HepG2 (cell line): ENCODE measurements around the gene LHX3. TPM values are rescaled to one million over a fixed set of nuclear protein-coding genes. Genes with fewer than 3 reads are reported as not detected.
A peak's percentile ranks its signal among the peaks of the same experiment; 100 is the strongest.

ENCODE experiments used
- BHLHE40 ChIP-seq: IDR thresholded peaks from 2 replicates; pipeline ENCODE4 v1.6.1; 2011; ENCODE audit warnings: low read length, improper control_type of control experiment
- BRD4 ChIP-seq: sonication (generic); formaldehyde crosslinking; IDR thresholded peaks from 2 replicates; pipeline ENCODE4 v1.4.0; 2020; ENCODE audit warnings: missing genetic modification reagents
- DMAP1 ChIP-seq: IDR thresholded peaks from 2 replicates; pipeline ENCODE4 v1.6.1; 2016
- ELF3 ChIP-seq: IDR thresholded peaks from 2 replicates; pipeline ENCODE4 v1.6.1; 2016; ENCODE audit warnings: missing genetic modification reagents, missing compliant biosample characterization
- FOXC1 ChIP-seq: sonication (generic); formaldehyde crosslinking; IDR thresholded peaks from 2 replicates; pipeline ENCODE4 v1.8.0; 2022; ENCODE audit warnings: mild to moderate bottlenecking, missing genetic modification reagents, borderline replicate concordance
- FOXJ3 ChIP-seq: sonication (generic); formaldehyde crosslinking; IDR thresholded peaks from 2 replicates; pipeline ENCODE4 v1.4.0; 2020; ENCODE audit warnings: missing genetic modification reagents, mild to moderate bottlenecking, borderline replicate concordance
- HNRNPLL ChIP-seq: fragments of 200-400 bp; formaldehyde crosslinking; IDR thresholded peaks from 2 replicates; pipeline ENCODE4 v1.6.1; 2017; ENCODE audit warnings: mild to moderate bottlenecking, low read depth, low read length; ENCODE audit not compliant: poor library complexity, severe bottlenecking
- ISL2 ChIP-seq: sonication (generic); formaldehyde crosslinking; IDR thresholded peaks from 2 replicates; pipeline ENCODE4 v1.5.0; 2020; ENCODE audit warnings: missing genetic modification reagents
- KLF16 ChIP-seq, 2 experiments: sonication (generic) in 1 of 2; formaldehyde crosslinking in 1 of 2; IDR thresholded peaks; 2 replicates each; pipeline versions ENCODE4 v1.6.1 to v1.8.0; 2016 to 2023; ENCODE audit warnings: missing genetic modification reagents in 2 of 2, missing compliant biosample characterization in 1 of 2
- MAFF ChIP-seq: IDR thresholded peaks from 2 replicates; pipeline ENCODE4 v1.6.1; 2011; ENCODE audit warnings: low read depth, low read length, improper control_type of control experiment
- RAD21 ChIP-seq: fragments of 450-650 bp; formaldehyde crosslinking; IDR thresholded peaks from 2 replicates; pipeline ENCODE4 v1.5.0; 2020; ENCODE audit warnings: mild to moderate bottlenecking
- RBFOX2 ChIP-seq: fragments of 200-400 bp; formaldehyde crosslinking; IDR thresholded peaks from 2 replicates; pipeline ENCODE4 v1.6.1; 2017; ENCODE audit warnings: low read depth, mild to moderate bottlenecking, low read length
- ZNF232 ChIP-seq: sonication (generic); formaldehyde crosslinking; IDR thresholded peaks from 2 replicates; pipeline ENCODE4 v1.4.0; 2020; ENCODE audit warnings: missing genetic modification reagents, borderline replicate concordance
- ZNF761 ChIP-seq: sonication (generic); formaldehyde crosslinking; conservative IDR thresholded peaks from 2 replicates; pipeline ENCODE4 v1.4.0; 2020; ENCODE audit warnings: mild to moderate bottlenecking, missing genetic modification reagents
- ZNF777 ChIP-seq: sonication (generic); formaldehyde crosslinking; IDR thresholded peaks from 2 replicates; pipeline ENCODE4 v1.4.0; 2020; ENCODE audit warnings: missing genetic modification reagents
- ZSCAN21 ChIP-seq: sonication (generic); formaldehyde crosslinking; IDR thresholded peaks from 2 replicates; pipeline ENCODE4 v1.8.0; 2022; ENCODE audit warnings: mild to moderate bottlenecking, missing genetic modification reagents, moderate library complexity, borderline replicate concordance
- ZSCAN29 ChIP-seq: sonication (generic); formaldehyde crosslinking; conservative IDR thresholded peaks from 2 replicates; pipeline ENCODE4 v1.4.0; 2020; ENCODE audit warnings: mild to moderate bottlenecking, missing genetic modification reagents
- polyA plus RNA-seq, 8 experiments: library from polyadenylated mRNA; depleted of rRNA in 3 of 8; stranded (reverse) in 7 of 8; unstranded in 1 of 8; fragments of >200 nt; fragmentation: Illumina TruSeq in 4 of 8; extraction: Trizol in 4 of 8; gene quantifications; 2 replicates each; pipeline versions ENCODE4 v1.2.1 to v1.2.3, GENCODE V29; 2011 to 2016; ENCODE audit warnings: low read depth in 4 of 8, missing spikeins in 1 of 8, mixed read lengths in 1 of 8; ENCODE audit not compliant: insufficient read depth in 1 of 8
- total RNA-seq, 5 experiments: library from RNA; depleted of rRNA; stranded (reverse); fragments of >200 nt; fragmentation: Illumina TruSeq; extraction: Trizol; gene quantifications; 2 replicates each; pipeline ENCODE4 v1.2.3, GENCODE V29; 2016; ENCODE audit warnings: low read depth in 1 of 5
- TF ChIP-seq, protein P1 (sequence below): sonication (generic); formaldehyde crosslinking; conservative IDR thresholded peaks from 2 replicates; pipeline ENCODE4 v1.4.0; 2020; ENCODE audit warnings: mild to moderate bottlenecking, missing genetic modification reagents, moderate library complexity
- TF ChIP-seq, protein P2 (sequence below): IDR thresholded peaks from 2 replicates; pipeline ENCODE4 v1.6.1; 2018; ENCODE audit warnings: missing genetic modification reagents
- TF ChIP-seq, protein P3 (sequence below): IDR thresholded peaks from 2 replicates; pipeline ENCODE4 v1.6.1; 2016
- TF ChIP-seq, protein P4 (sequence below): sonication (generic); formaldehyde crosslinking; IDR thresholded peaks from 2 replicates; pipeline ENCODE4 v1.4.0; 2020; ENCODE audit warnings: mild to moderate bottlenecking, missing genetic modification reagents
- TF ChIP-seq, protein P5 (sequence below): sonication (generic); formaldehyde crosslinking; IDR thresholded peaks from 2 replicates; pipeline ENCODE4 v1.5.0; 2020; ENCODE audit warnings: mild to moderate bottlenecking, missing genetic modification reagents

The LHX3 gene
- total and polyA plus RNA-seq, 2 of the 13 experiments (the other 11 are each of a cell fraction or from before 2014, with no cell fraction given), result not detected

DNA sequence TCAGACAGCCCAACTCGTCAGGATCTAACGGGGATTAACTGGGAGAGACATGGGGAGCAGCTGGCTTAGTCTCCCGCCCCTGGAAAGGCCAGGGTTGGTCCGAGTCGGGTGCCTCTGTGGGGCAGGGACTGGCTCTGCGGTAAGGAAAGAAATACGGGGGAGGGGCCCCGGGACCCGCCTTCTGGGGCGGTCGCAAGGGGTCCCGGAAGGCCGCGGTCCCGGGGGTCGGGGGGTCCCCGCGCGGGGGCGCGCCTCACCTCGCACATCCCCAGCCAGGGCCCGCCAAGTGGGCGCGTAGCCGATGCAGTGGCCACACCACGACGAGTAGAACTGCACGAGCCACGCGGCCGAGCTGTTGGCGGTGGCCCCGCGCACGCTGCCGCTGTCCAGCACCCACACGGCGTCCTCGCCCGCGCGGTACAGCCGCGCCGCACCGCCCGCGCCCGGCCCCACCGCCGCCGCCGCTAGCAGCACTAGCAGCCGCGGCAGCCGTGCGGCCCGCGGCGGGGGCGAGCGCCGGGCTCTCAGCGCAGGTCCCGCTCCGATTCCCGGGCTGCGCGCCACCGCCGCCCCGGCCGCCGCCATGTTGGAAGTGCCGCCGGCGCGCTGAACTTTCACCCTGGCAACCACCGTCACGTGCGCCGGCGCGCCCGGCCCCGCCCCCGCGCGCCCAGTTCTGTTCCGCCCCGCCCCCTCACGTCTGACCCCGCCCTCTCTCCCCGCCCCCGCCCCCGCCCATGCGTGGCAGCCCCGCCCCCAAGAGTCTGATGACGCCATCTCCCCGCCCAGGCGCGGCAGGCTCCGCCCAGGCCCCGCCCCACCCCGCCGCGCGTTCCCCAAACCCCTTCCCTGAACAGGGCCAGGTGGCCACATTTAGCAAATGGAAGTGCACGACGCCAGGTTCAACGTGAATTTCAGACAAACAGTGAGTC lies 40.6 kb upstream of the LHX3 start, which contains the start of gene QSOX2 (continued):
- TF ChIP-seq FOXJ3 (CRISPR knock-in tag) (no peak), ZNF761 (no peak), ZNF777 (CRISPR knock-in tag) (0 out of 2 replicates have a peak, but pooled peaks have one; percentile 41), ZSCAN21 (CRISPR knock-in tag) (peak; percentile 84), ZNF232 (0 out of 2 replicates have a peak, but pooled peaks have one; percentile 60), FOXC1 (CRISPR knock-in tag) (no peak), ISL2 (CRISPR knock-in tag) (0 out of 2 replicates have a peak, but pooled peaks have one; percentile 23), KLF16 (CRISPR knock-in tag; IDR thresholded peaks at IDR 0.05) (0 out of 4 replicates have a peak, but pooled peaks of 1 of the 2 experiments have one; percentile 27), ELF3 (CRISPR knock-in tag) (peak; percentile 24; the same call in 1 of the 2 replicates), ZSCAN29 (CRISPR knock-in tag) (no peak), RAD21 (peak; percentile 37; the same call in 1 of the 2 replicates), RBFOX2 (peak; percentile 72), HNRNPLL (no peak), DMAP1 (CRISPR knock-in tag) (peak; percentile 67), BRD4 (CRISPR knock-in tag) (no peak), BHLHE40 (peak; percentile 95), MAFF (no peak)
- TF ChIP-seq, protein P1, sequence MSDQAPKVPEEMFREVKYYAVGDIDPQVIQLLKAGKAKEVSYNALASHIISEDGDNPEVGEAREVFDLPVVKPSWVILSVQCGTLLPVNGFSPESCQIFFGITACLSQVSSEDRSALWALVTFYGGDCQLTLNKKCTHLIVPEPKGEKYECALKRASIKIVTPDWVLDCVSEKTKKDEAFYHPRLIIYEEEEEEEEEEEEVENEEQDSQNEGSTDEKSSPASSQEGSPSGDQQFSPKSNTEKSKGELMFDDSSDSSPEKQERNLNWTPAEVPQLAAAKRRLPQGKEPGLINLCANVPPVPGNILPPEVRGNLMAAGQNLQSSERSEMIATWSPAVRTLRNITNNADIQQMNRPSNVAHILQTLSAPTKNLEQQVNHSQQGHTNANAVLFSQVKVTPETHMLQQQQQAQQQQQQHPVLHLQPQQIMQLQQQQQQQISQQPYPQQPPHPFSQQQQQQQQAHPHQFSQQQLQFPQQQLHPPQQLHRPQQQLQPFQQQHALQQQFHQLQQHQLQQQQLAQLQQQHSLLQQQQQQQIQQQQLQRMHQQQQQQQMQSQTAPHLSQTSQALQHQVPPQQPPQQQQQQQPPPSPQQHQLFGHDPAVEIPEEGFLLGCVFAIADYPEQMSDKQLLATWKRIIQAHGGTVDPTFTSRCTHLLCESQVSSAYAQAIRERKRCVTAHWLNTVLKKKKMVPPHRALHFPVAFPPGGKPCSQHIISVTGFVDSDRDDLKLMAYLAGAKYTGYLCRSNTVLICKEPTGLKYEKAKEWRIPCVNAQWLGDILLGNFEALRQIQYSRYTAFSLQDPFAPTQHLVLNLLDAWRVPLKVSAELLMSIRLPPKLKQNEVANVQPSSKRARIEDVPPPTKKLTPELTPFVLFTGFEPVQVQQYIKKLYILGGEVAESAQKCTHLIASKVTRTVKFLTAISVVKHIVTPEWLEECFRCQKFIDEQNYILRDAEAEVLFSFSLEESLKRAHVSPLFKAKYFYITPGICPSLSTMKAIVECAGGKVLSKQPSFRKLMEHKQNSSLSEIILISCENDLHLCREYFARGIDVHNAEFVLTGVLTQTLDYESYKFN (CRISPR knock-in tag), result no peak
- TF ChIP-seq, protein P2, sequence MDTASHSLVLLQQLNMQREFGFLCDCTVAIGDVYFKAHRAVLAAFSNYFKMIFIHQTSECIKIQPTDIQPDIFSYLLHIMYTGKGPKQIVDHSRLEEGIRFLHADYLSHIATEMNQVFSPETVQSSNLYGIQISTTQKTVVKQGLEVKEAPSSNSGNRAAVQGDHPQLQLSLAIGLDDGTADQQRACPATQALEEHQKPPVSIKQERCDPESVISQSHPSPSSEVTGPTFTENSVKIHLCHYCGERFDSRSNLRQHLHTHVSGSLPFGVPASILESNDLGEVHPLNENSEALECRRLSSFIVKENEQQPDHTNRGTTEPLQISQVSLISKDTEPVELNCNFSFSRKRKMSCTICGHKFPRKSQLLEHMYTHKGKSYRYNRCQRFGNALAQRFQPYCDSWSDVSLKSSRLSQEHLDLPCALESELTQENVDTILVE (CRISPR knock-in tag), result 0 out of 2 replicates have a peak, but pooled peaks have one; percentile 31
- TF ChIP-seq, protein P3, sequence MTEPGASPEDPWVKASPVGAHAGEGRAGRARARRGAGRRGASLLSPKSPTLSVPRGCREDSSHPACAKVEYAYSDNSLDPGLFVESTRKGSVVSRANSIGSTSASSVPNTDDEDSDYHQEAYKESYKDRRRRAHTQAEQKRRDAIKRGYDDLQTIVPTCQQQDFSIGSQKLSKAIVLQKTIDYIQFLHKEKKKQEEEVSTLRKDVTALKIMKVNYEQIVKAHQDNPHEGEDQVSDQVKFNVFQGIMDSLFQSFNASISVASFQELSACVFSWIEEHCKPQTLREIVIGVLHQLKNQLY (CRISPR knock-in tag), result no peak
- TF ChIP-seq, protein P4, sequence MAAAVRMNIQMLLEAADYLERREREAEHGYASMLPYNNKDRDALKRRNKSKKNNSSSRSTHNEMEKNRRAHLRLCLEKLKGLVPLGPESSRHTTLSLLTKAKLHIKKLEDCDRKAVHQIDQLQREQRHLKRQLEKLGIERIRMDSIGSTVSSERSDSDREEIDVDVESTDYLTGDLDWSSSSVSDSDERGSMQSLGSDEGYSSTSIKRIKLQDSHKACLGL (CRISPR knock-in tag), result peak; percentile 47; the same call in 1 of the 2 replicates
- TF ChIP-seq, protein P5, sequence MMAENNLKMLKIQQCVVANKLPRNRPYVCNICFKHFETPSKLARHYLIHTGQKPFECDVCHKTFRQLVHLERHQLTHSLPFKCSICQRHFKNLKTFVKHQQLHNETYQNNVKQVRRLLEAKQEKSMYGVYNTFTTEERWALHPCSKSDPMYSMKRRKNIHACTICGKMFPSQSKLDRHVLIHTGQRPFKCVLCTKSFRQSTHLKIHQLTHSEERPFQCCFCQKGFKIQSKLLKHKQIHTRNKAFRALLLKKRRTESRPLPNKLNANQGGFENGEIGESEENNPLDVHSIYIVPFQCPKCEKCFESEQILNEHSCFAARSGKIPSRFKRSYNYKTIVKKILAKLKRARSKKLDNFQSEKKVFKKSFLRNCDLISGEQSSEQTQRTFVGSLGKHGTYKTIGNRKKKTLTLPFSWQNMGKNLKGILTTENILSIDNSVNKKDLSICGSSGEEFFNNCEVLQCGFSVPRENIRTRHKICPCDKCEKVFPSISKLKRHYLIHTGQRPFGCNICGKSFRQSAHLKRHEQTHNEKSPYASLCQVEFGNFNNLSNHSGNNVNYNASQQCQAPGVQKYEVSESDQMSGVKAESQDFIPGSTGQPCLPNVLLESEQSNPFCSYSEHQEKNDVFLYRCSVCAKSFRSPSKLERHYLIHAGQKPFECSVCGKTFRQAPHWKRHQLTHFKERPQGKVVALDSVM (CRISPR knock-in tag), result no peak
